ENCODE results near the gene SPOCK2.

Gene SPOCK2

DNA sequence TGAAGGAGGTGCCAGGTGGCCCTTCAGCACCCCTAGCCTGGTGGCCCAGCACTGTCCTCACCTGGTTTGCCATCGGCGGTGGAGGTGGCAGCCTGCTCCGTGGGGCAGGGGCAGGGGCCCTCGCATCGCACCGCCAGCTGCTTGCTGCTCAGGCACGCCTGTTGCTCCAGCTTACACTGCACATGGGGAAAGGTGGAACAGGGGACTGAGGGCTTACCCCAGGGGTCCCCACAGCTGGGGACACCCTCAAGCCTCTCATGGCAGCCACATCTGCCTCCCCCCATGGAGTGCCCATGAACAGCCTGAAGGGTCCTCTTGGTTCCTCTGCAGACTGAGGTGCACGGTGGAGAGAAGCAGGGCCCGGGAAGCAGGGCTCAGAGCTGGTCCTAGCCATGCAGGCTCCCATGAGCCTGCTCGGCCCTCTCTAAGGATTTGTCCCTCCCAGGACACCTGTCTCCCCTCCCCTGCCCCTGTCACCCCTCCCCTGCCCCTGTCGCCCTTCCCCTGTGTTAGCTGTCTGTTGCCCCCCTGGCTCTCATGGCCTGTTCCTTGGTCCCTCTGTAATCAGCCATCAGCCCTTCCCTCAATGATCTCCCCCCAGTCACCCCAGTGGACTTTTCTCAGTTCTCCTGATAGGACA lies 20.1 kb downstream of the SPOCK2 start:
- no peak overlapping the region for H3K9ac ChIP-seq (ENCODE audit: low read length)
- H3K4me3 ChIP-seq (ENCODE audit: low read length): no peak overlapping the region
- H3K27ac ChIP-seq (ENCODE audit: low read length): no peak overlapping the region
- no peaks in the 10 kb centered on the region for H3K9me3 ChIP-seq (ENCODE audit: insufficient read depth, low read length)
- no peaks in the 10 kb centered on the region for H3K4me1 ChIP-seq (ENCODE audit: low read length)
- H4K20me1 ChIP-seq (ENCODE audit: insufficient read depth, low read length): no peaks in the 10 kb centered on the region
- H3K79me2 ChIP-seq (ENCODE audit: low read length): no peaks in the 10 kb centered on the region
- H3K4me2 ChIP-seq (ENCODE audit: low read length): no peak overlapping the region
- no peak overlapping the region for H2AFZ ChIP-seq (ENCODE audit: low read depth, low read length)
- H3K36me3 ChIP-seq (replicated peaks; ENCODE audit: low read depth, low read length): no peaks in the 10 kb centered on the region
- TF ChIP-seq, protein P1, sequence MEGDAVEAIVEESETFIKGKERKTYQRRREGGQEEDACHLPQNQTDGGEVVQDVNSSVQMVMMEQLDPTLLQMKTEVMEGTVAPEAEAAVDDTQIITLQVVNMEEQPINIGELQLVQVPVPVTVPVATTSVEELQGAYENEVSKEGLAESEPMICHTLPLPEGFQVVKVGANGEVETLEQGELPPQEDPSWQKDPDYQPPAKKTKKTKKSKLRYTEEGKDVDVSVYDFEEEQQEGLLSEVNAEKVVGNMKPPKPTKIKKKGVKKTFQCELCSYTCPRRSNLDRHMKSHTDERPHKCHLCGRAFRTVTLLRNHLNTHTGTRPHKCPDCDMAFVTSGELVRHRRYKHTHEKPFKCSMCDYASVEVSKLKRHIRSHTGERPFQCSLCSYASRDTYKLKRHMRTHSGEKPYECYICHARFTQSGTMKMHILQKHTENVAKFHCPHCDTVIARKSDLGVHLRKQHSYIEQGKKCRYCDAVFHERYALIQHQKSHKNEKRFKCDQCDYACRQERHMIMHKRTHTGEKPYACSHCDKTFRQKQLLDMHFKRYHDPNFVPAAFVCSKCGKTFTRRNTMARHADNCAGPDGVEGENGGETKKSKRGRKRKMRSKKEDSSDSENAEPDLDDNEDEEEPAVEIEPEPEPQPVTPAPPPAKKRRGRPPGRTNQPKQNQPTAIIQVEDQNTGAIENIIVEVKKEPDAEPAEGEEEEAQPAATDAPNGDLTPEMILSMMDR (IDR thresholded peaks at IDR 0.05; ENCODE audit: low read depth, low read length): no peak
- no peak for TF ChIP-seq EZH2phosphoT487 (IDR thresholded peaks at IDR 0.05; ENCODE audit: low read depth)
- H3K27me3 ChIP-seq (ENCODE audit: low read depth, low read length): no peaks in the 10 kb centered on the region

DNA sequence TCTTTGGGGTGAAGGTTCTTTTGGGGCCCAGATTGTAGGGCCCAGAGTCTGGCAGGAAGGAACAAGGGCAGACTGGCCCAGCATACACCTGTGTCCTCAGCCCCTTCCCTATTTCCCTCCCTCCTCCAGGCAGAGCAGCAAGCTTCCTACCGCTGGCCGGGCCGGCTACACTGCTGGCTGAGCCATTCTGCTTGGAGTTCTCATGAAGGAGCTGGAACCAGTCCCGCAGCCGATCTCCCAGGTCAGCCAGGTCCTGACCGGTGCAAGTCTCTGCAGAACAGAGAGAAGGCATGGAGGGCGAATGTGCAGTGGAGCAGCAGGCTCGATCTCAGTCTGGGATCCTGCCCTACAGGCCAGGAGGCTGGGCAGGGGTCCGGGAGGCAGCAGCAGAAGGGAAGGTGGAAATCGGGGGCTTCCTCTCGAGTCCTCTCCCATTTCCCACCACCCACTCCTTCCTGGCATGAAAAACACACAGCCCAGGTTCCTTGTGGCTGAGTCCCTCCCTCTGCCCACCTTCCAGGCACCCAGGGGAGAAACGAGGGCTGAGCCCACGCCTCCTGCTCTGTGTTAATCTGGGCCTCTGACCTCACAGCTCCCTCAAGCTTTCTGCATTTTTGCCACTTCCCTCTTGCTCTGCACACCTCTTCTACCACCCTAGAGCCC lies 20.8 kb downstream of the SPOCK2 start:
- Histone ChIP-seq H4K20me1 (ENCODE audit: insufficient read depth, low read length) (no peaks in the 10 kb centered on the region), H3K36me3 (replicated peaks; ENCODE audit: low read depth, low read length) (no peaks in the 10 kb centered on the region), H3K79me2 (ENCODE audit: low read length) (no peaks in the 10 kb centered on the region), H3K27ac (ENCODE audit: low read length) (no peak overlapping the region), H3K4me1 (ENCODE audit: low read length) (no peaks in the 10 kb centered on the region), H3K9ac (ENCODE audit: low read length) (no peak overlapping the region), H2AFZ (ENCODE audit: low read depth, low read length) (no peak overlapping the region), H3K4me2 (ENCODE audit: low read length) (no peak overlapping the region), H3K9me3 (ENCODE audit: insufficient read depth, low read length) (no peaks in the 10 kb centered on the region), H3K4me3 (ENCODE audit: low read length) (no peak overlapping the region), H3K27me3 (ENCODE audit: low read depth, low read length) (no peaks in the 10 kb centered on the region)
- TF ChIP-seq EZH2phosphoT487 (IDR thresholded peaks at IDR 0.05; ENCODE audit: low read depth): no peak
- TF ChIP-seq, protein P1 (IDR thresholded peaks at IDR 0.05; ENCODE audit: low read depth, low read length): no peak

DNA sequence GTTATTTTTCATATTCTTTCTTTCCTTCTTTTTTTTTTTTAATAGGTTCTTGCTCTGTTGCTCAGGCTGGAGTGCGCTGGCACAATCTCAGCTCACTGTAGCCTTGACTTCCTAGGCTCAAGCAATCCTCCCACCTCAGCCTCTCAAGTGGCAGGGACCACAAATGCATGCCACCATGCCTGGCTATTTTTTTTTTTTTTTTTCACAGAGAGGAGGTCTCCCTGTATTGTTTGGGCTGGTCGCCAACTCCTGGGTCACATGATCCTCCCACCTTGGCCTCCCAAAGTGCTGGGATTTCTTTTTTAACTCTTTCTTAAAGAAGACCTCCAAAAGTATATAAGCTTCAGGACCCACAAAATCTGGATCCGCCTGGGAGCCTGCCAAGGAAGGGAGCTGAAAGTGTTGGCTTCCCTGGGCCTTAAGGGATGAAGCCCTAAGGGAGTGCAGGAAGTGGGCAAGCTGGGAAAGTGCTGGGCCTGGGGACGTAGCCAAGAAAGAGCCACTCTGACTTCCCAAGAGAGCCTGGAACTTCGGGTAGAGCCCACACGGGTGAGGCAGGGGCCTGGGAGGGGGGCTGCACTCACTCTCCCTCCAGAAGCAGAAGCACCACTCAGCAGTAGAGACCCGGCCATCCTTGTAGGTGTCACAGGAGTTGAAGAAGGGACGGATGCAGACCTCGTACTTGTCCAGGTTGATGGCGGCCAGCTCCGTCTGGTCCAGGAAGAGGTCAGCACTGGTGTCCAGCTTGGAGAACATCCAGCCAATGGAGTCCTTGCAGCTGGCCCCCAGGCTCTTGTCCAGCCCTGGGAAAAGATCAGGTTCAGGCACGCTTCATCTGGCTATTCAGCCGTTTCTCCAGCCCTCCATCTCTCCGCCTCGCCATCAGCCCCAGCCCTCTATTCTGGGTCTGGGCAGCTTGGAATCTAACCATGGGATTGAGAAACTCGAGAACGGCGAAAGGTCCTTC lies 21.8 kb downstream of the SPOCK2 start:
- Histone ChIP-seq H3K27me3 (ENCODE audit: low read depth, low read length) (no peaks in the 10 kb centered on the region), H3K4me3 (ENCODE audit: low read length) (no peak overlapping the region), H4K20me1 (ENCODE audit: insufficient read depth, low read length) (no peaks in the 10 kb centered on the region), H3K4me1 (ENCODE audit: low read length) (no peaks in the 10 kb centered on the region), H3K36me3 (replicated peaks; ENCODE audit: low read depth, low read length) (no peaks in the 10 kb centered on the region), H3K4me2 (ENCODE audit: low read length) (no peak overlapping the region), H3K79me2 (ENCODE audit: low read length) (no peaks in the 10 kb centered on the region), H3K9ac (ENCODE audit: low read length) (no peak overlapping the region), H3K9me3 (ENCODE audit: insufficient read depth, low read length) (no peaks in the 10 kb centered on the region), H2AFZ (ENCODE audit: low read depth, low read length) (no peak overlapping the region), H3K27ac (ENCODE audit: low read length) (no peak overlapping the region)
- TF ChIP-seq EZH2phosphoT487 (IDR thresholded peaks at IDR 0.05; ENCODE audit: low read depth): no peak

DNA sequence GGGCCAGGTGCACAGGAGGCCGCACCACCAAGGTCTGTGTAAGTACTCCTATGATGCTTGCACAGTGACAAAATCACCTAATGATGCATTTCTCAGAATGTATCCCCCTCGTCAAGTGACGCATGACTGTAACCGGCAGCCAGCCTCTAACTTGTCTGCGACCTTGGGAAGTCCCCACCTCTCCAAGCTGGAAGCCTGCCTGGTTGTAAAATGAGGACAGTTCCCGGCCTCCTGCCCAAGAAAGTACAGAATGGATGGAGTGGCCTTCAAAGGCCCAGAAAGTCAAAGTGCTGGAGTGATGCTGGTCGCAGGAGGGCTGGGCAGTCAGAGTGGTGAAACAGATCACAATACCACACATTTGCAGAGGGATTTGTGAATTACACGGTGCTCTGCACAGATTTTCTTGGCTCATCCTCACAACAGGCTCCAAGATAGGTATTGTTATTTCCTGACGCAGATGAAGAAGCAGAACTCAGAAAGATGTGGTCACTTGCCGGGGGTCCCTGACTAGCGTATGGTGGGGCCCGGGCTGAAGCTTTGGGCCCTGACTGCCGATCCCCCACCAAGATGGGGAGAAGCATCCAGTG lies 22.8 kb downstream of the SPOCK2 start:
- Histone ChIP-seq H3K27me3 (ENCODE audit: low read depth, low read length) (no peaks in the 10 kb centered on the region), H3K9me3 (ENCODE audit: insufficient read depth, low read length) (no peaks in the 10 kb centered on the region), H3K36me3 (replicated peaks; ENCODE audit: low read depth, low read length) (no peaks in the 10 kb centered on the region), H3K4me3 (ENCODE audit: low read length) (no peak overlapping the region), H4K20me1 (ENCODE audit: insufficient read depth, low read length) (no peaks in the 10 kb centered on the region), H3K4me2 (ENCODE audit: low read length) (no peak overlapping the region), H3K27ac (ENCODE audit: low read length) (no peak overlapping the region), H3K79me2 (ENCODE audit: low read length) (no peaks in the 10 kb centered on the region), H2AFZ (ENCODE audit: low read depth, low read length) (no peak overlapping the region), H3K9ac (ENCODE audit: low read length) (no peak overlapping the region), H3K4me1 (ENCODE audit: low read length) (no peaks in the 10 kb centered on the region)
- no peak for TF ChIP-seq EZH2phosphoT487 (IDR thresholded peaks at IDR 0.05; ENCODE audit: low read depth)
- TF ChIP-seq, protein P1 (IDR thresholded peaks at IDR 0.05; ENCODE audit: low read depth, low read length): no peak

Measured in OCI-LY3 (cell line).